DMS 273 treated with DMSO at 0.1 percent for 48 hours (cell line): ENCODE results near the gene PGBD5.

Experiments
- DNase-seq: peaks from one replicate; lab custom pipeline; 2025; lab: John Stamatoyannopoulos, UW

PGBD5 gene

GRCh38 chr1:230396966-230397365 is 29.2 kb downstream of the PGBD5 start:
- DNase-seq: no peak

GRCh38 chr1:230395932-230396331 is 30.2 kb downstream of the PGBD5 start:
- DNase-seq: no peak

- DNase-seq: no peak
These were observed 31.4 kb downstream of the PGBD5 start for GRCh38 chr1:230394741-230395140.

GRCh38 chr1:230394134-230394533 is 32.0 kb downstream of the PGBD5 start:
- no peak for DNase-seq

- no peak for DNase-seq
These were observed 32.4 kb downstream of the PGBD5 start for GRCh38 chr1:230393722-230394121.

GRCh38 chr1:230392920-230393521 is 33.1 kb downstream of the PGBD5 start:
- no peak for DNase-seq

GRCh38 chr1:230392536-230392909 is 33.6 kb downstream of the PGBD5 start:
- no peak for DNase-seq

- DNase-seq: no peak
These were observed 34.2 kb downstream of the PGBD5 start for GRCh38 chr1:230391776-230392535.

GRCh38 chr1:230390371-230390770 is 35.8 kb downstream of the PGBD5 start:
- DNase-seq: no peak

- no peak for DNase-seq
These were observed 38.3 kb downstream of the PGBD5 start for GRCh38 chr1:230387876-230388275.

- no peak for DNase-seq
These were observed 38.8 kb downstream of the PGBD5 start for GRCh38 chr1:230387296-230387695.

- no peak for DNase-seq
These were observed 39.4 kb downstream of the PGBD5 start for GRCh38 chr1:230386637-230387262.

GRCh38 chr1:230385930-230386329 is 40.2 kb downstream of the PGBD5 start:
- no peak for DNase-seq

- DNase-seq: peak; percentile 81
These were observed 41.0 kb downstream of the PGBD5 start for GRCh38 chr1:230385158-230385450.

- no peak for DNase-seq
These were observed 41.6 kb downstream of the PGBD5 start for GRCh38 chr1:230384380-230385157.

- DNase-seq: no peak
These were observed 42.7 kb downstream of the PGBD5 start for GRCh38 chr1:230383425-230383824.

GRCh38 chr1:230382001-230382491 is 44.1 kb downstream of the PGBD5 start:
- no peak for DNase-seq

GRCh38 chr1:230381585-230381984 is 44.5 kb downstream of the PGBD5 start:
- no peak for DNase-seq

GRCh38 chr1:230381049-230381467 is 45.1 kb downstream of the PGBD5 start:
- peak; percentile 73 for DNase-seq

GRCh38 chr1:230379928-230380327 is 46.2 kb downstream of the PGBD5 start:
- DNase-seq: no peak

GRCh38 chr1:230379462-230379861 is 46.7 kb downstream of the PGBD5 start:
- DNase-seq: no peak

GRCh38 chr1:230377851-230378250 is 48.3 kb downstream of the PGBD5 start:
- DNase-seq: no peak

- DNase-seq: no peak
These were observed 48.8 kb downstream of the PGBD5 start for GRCh38 chr1:230377324-230377723.
